Nephron progenitor cell (in vitro differentiated cells): ENCODE data around the gene PODXL.

Source experiments
- DNase-seq: peaks from one replicate; pipeline ENCODE4 v3.0.0; 2021
- H3K27ac Mint-ChIP-seq: 2 replicates; pipeline ENCODE4 v1.8.0; 2021; ENCODE audit warnings: mild to moderate bottlenecking, moderate library complexity, mixed read lengths
- H3K27me3 Mint-ChIP-seq: 2 replicates; pipeline ENCODE4 v1.8.0; 2021; ENCODE audit warnings: mild to moderate bottlenecking, low read depth, mixed read lengths; ENCODE audit not compliant: poor library complexity
- H3K36me3 Mint-ChIP-seq: 2 replicates; pipeline ENCODE4 v1.8.0; 2021; ENCODE audit warnings: low read depth, mixed read lengths
- H3K4me1 Mint-ChIP-seq: 2 replicates; pipeline ENCODE4 v1.8.0; 2021; ENCODE audit warnings: mixed read lengths
- H3K4me3 Mint-ChIP-seq: 2 replicates; pipeline ENCODE4 v1.8.0; 2021; ENCODE audit warnings: mild to moderate bottlenecking, moderate library complexity, mixed read lengths
- H3K9me3 Mint-ChIP-seq: 2 replicates; pipeline ENCODE4 v1.8.0; 2021; ENCODE audit warnings: mild to moderate bottlenecking, moderate library complexity, mixed read lengths
- CTCF ChIP-seq: fragments of 200-600 bp; sonication (generic); IDR thresholded peaks from 2 replicates; pipeline ENCODE4 v1.5.0; 2021; ENCODE audit warnings: antibody characterized with exemption

PODXL gene

DNA sequence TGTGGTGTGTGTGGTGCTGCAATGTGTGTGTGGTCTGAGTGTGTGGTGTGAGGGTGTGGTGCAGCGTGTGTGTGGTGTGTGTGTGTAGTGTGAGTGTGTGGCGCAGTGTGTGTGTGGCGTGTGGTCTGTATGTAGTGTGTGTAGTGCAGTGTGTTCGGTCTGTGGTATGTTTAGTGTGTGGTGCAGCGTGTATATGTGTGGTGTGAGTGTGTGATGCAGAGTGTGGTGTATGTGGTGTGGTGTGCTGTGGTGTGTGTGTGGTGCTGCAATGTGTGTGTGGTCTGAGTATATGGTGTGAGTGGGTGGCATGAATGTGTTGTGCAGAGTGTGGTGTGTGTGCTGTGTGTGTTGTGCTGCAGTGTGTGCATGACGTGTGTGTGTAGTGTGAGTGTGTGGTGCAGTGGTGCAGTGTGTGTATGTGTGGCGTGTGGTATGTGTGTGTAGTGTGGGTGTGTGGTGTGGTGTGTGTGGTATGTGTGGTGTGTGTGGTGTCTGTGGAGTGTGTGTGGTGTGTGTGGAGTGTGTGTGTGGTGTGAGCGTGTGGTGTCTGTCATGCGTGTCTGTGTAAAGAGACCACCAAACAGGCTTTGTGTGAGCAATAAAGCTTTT lies 31.0 kb upstream of the PODXL start:
- no peak overlapping the region for H3K4me3 Mint-ChIP-seq
- no peak for DNase-seq
- H3K9me3 Mint-ChIP-seq = no peaks in the 10 kb centered on the region
- TF ChIP-seq CTCF = no peak
- H3K4me1 Mint-ChIP-seq = no peaks in the 10 kb centered on the region
- no peak overlapping the region for H3K27ac Mint-ChIP-seq
- H3K36me3 Mint-ChIP-seq = no peaks in the 10 kb centered on the region
- peaks cover 3% of the 10 kb centered on the region for H3K27me3 Mint-ChIP-seq

- no peak for TF ChIP-seq CTCF
- H3K36me3 Mint-ChIP-seq = no peaks in the 10 kb centered on the region
- DNase-seq = no peak
- H3K27ac Mint-ChIP-seq = no peak overlapping the region
- H3K27me3 Mint-ChIP-seq = peaks cover 1% of the 10 kb centered on the region
- no peaks in the 10 kb centered on the region for H3K9me3 Mint-ChIP-seq
- H3K4me3 Mint-ChIP-seq = no peak overlapping the region
- no peaks in the 10 kb centered on the region for H3K4me1 Mint-ChIP-seq
Measured at GRCh38 chr7:131586759-131587158, 30.3 kb upstream of the PODXL start.

DNA sequence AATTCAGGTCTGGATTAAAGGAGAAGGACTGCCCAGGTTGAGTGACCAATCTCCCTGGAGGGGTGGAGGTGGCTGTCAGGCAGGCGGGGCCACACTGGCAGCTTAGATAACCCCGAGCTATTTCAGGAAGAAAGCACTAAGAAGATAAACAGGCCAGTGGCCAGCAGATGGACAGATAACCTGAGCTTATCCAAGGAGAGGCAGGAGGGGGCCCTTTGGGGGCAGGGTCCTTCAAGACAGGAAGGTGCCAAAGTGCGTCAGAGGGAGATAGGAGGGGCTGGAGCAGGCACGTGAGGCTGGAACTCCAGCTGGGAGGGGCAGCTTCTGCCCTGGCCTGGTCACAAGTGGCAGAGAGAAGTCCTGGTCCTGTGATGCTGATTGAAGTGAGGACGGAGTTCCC lies 29.8 kb upstream of the PODXL start:
- H3K36me3 Mint-ChIP-seq = no peaks in the 10 kb centered on the region
- no peaks in the 10 kb centered on the region for H3K4me1 Mint-ChIP-seq
- H3K27ac Mint-ChIP-seq = no peak overlapping the region
- TF ChIP-seq CTCF = no peak
- H3K27me3 Mint-ChIP-seq = no peaks in the 10 kb centered on the region
- H3K9me3 Mint-ChIP-seq = no peaks in the 10 kb centered on the region
- DNase-seq = peak; percentile 7
- H3K4me3 Mint-ChIP-seq = no peak overlapping the region

GRCh38 chr7:131583430-131583829 lies 27.0 kb upstream of the PODXL start:
- Mint-ChIP-seq H3K9me3 (no peaks in the 10 kb centered on the region), H3K4me1 (no peaks in the 10 kb centered on the region), H3K36me3 (no peaks in the 10 kb centered on the region), H3K27me3 (no peaks in the 10 kb centered on the region), H3K4me3 (no peak overlapping the region), H3K27ac (peak overlapping the region; percentile 40)
- DNase-seq = no peak
- TF ChIP-seq CTCF = no peak

GRCh38 chr7:131581241-131582051 lies 25.0 kb upstream of the PODXL start:
- Mint-ChIP-seq H3K27ac (no peak overlapping the region), H3K36me3 (no peaks in the 10 kb centered on the region), H3K27me3 (no peaks in the 10 kb centered on the region), H3K4me3 (no peak overlapping the region), H3K9me3 (no peaks in the 10 kb centered on the region), H3K4me1 (peaks cover 4% of the 10 kb centered on the region)
- TF ChIP-seq CTCF = no peak
- DNase-seq = no peak

- no peak overlapping the region for H3K4me3 Mint-ChIP-seq
- H3K36me3 Mint-ChIP-seq = no peaks in the 10 kb centered on the region
- H3K4me1 Mint-ChIP-seq = peaks cover 5% of the 10 kb centered on the region
- TF ChIP-seq CTCF = no peak
- peaks cover 5% of the 10 kb centered on the region for H3K27me3 Mint-ChIP-seq
- H3K27ac Mint-ChIP-seq = no peak overlapping the region
- no peaks in the 10 kb centered on the region for H3K9me3 Mint-ChIP-seq
- no peak for DNase-seq
Measured at GRCh38 chr7:131578602-131579001, 22.2 kb upstream of the PODXL start.
